ENCODE data around the gene KRT28.
"Not testable (repeated sequence)": the region's sequence is repeated elsewhere in the genome, so short reads cannot be mapped to it uniquely, and the experiment has no call there.

- not testable (repeated sequence) for TF ChIP-seq CTCF (conservative IDR thresholded peaks at IDR 0.05); EZH2 (IDR thresholded peaks at IDR 0.05; ENCODE audit: low read depth)
These were observed 51.1 kb downstream of the KRT28 start for GRCh38 chr17:40748666-40749065.

All from PC-9 (cell line).